Stimulated activated CD4-positive, alpha-beta T cell treated with anti-CD3 and anti-CD28 coated beads, TNF-alpha, amount 100 ng/mL, for 24 hours (primary cell): ENCODE measurements around the gene PHF21B.

Experiments used
- DNase-seq, 3 experiments: peaks; one replicate each; pipeline ENCODE4 v3.0.0-alpha.2; 2020; ENCODE audit warnings: low read depth in 3 of 3

The PHF21B gene

DNA sequence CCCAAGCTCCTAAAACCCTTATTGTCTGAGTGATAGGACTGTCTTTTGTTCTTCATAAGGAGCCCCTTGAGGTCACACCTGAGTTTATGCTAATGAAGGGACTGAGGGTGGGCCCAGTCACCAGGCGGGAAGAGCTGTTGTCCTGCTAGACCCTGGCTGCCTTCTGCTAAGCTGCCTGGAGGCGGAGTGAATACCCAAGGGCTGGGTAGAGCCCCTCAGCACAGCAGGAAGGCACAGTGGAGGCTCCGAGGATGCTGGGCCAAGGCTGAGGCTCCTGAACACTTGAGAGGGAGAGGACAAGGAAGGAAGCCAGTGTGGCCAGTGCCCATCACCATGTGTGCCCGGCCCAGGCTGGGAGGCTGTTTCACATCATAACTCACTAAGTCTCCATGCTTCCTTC is 4.8 kb upstream of the PHF21B start:
- no peak for DNase-seq

DNA sequence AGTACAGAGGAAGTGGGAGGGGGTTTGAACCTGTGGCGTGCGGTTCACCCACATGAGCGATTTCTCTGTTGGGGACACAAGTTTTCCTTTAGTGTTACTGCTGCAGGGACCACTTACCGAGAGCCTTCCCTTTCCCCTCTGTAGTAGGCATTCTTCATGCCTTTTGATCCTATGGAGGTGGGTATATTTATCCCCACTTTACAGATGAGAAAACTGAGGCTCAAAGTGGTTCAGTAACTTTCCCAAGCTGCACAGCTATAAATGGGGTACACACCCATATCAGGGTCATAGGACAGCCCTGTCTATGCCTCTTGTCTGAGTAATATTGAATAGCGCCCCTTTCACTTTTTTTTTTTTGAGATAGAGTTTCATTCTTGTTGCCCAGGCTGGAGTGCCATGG is 3.3 kb upstream of the PHF21B start:
- no peak for DNase-seq

DNA sequence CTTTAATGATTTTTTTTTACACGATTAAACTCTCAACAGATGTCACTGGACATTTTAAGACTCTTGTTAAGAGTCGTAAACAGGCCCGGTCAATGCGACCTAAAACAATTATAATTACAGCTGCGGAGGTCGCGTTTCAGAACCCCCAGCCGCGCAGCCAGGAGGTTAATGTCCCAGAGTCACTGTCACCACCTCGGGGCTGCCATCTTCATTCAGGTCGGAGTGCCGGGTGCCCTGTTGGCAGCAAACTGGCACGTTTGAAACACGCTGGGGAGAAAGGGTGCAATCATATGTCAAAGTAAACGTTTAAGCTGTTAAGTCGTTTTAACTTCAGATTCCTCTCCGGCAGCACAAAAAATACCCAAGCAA is 711 bp upstream of the PHF21B start:
- no peak for DNase-seq

DNA sequence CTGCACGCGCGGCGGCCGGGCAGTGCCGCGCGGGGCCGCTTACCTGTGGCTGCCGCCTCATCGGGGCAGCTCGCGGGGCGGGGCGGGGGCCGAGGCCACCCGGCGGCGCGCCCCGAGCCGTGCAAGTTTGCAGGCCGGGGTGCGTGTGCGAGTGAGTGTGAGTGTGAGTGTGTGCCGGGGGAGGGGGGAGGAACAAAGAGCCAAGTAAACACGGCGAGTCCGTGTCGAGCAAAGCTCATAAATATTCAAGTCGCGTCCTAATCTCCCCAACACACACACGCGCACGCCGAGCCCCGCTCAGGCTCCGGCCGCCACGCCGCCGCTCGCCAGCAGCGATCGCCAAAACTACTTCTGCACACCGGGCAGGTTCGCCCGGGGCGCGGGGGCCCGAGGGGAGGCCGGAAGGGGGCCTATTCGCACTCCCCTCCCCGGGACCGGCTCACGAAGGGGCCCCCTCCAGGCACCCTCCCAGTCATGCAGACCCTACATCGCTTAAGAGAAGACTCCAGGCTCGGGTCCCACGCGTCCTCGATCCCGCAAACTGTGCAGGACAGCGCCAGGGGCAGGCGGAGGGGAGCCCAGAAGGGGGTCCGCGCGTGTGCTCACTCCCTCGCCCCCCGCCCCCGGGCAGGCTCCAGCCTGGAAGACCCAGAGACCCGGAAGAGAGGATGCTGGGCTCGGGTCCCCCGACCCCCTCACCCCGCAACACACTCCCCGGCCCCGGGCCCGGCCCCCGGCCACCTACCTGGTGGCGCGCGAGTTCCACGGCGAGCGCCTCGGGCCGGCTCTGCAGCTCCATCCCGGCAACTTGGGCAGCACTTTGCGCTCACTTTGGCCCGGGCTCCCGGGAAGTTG is 827 bp downstream of the PHF21B start:
- no peak for DNase-seq

DNA sequence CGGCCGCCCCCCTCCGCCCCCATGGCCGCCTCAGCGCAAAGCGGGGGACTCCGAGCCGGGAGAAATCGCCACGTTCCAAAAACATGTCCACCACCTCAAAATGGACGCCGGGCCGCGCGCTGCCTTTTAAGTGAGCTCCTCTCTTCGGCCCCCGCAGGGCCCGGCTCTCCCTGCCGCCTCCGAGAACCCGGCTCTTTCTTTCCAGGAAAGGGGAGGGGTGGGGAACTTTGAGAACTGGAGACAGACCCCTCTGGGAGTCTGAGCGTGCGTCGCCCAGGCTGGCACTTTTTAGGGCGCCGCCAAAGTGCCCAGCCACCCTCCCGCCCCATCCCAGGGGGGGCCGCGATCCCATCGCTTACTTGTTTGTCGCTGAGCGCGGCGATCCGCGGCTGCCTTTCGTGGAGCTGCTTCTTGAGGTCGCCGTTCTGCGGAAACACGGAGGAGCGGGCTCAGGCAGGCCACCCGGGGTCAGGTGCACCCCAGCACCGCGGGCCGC is 1.6 kb downstream of the PHF21B start:
- no peak for DNase-seq

DNA sequence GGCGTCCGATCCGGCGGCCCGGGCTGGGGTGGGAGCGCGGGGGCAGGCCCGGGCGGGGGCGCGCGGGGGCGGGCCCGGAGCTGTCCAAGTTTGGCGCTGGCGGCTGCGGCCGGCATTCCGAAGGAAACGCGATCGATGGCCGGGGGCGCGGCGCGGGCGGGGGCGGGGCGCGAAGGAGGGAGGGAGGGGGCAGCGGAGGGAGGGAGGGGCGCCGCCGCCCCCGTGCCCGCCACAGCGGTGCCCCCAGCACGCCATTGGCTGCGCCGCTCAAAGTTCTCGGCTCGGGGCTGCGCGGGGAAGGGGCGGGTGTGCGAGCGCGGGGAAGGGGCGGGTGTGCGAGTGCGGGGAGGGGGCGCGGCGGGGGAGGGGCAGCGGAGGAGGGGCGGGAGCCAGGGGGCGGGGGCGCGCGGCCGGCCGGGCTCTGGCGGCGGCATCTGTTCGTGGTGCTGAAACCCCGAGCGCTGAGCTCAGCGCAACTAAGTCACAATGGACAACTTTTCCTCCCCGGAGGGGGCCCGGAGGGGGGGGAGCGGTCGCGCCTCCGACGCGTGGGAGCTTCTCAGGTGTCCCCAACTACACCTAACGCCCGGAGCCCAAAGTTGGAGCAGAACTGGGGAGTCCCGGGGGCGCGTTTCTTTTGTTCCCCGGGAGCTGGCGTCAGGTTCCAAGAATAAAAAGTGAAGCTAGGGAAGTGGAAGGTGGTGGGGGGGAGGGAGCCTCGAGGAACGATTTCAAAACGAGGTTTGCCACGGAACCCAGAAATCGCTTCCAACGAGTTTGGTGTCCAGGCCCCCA is 2.2 kb downstream of the PHF21B start:
- DNase-seq, result no peak

DNA sequence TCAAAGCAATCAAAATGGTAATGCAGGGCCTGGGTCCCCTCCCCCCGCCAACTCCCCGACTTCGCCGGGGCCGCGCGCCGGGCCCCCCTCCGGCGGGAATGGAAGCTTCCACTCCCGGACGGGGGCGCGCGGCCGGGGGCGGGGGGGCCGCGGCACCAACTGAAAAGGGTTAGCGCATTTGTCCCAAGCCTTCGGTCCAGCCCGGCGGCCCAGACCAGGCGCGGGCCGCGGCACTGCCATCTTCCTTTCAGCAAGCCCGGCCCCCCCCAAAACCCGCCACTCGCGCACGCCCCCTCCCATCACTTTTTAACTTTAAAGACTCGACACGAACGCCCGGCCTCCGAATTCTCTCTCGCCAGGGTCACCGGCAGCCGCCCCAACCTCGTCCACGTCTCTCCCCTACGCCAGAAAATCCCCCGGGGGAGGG is 2.8 kb downstream of the PHF21B start:
- DNase-seq, result no peak

DNA sequence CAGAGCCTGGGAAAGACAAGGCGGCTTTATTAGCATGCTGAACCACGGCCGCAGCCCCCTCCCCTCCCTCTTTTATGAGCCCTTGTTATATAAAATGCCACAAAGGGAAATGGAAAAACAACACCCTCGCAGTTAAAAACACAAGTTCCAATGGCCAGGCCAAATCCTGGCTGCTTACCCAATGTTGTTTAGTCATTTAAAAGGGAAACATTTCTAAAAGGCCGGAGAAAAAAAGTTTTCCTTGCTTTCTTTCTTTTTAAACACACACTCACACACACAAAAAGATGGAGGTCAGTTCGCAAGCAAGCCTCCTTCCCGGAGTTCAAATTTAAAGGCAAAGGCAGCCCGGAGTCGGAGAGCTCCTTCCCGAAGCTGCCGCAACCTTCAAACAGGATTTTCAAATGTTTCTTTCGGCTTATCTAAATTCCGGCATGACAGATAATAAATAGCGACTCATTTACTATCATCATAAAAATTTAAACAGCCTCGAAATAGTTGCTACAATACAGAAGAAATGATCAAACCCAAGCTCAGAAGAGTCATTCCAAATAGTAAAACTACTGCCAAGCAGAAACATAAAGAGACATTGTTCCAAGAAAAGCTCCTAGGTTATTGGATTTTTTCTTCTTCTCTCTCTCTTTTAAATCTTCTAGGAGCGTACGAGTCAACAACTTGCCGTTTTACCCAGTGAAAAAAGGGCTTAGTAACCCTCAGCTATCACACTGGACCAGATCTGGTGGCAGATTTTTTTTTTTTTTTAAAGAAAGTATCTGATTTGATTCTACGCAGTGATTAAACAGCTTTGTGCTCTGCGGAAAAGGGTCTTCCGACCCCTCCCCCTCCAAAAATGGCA is 3.5 kb downstream of the PHF21B start:
- no peak for DNase-seq

DNA sequence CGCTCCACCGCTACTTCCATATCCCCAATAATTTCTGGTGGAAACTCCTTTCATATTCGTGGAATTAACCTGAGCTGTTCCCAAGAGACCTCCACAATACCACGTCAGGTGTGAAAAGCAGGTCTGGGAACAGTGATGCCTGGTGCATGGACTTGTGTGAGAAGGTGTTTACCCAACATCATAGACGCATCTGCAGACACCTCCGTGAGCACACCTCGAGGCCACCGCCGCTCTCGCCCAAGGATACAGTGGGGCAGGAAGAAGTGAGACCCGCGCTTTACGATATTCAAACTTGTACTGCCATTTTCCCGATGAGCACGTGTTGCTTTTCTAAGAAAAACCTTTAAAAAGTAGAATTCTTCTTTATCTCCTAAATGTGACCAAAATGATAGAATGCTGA is 8.2 kb downstream of the PHF21B start:
- no peak for DNase-seq

DNA sequence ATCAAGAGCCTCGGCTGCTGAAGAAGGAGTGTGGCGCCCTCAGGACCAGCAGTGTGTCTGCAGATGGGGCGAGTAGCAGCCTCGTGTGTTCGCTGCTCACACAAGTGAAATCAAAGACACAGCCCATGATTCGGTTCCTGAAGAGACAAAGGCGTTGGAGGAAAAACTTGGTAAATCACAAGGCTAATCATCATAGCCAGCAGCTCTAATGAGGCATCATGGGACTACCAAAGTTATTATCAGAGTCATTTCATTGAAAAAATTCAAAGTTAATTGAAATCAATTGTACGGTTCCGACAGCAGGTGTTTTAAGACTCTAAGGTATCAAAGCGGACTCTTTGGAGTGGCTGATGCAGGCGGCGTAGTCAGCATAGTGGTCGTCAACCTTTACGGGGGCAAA is 9.5 kb downstream of the PHF21B start:
- no peak for DNase-seq

DNA sequence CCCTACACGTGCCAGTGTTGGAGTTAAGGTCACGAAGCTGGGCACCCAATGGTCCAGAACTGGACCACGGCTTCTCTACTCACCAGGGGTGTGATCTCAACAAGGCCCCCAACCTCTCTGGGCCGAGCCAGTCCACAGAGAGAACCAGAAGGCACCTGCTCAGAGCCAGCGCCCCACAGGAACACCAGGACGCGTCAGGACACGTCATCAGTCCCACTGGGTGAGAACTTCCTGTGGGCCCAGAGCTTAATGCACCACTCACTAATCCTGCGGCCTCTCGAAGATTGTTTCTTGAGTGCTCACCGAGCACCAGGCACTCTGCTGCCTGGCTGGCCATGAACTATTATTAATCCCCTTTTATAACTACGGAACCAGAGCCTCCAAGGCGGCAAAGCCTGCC is 10.1 kb downstream of the PHF21B start:
- no peak for DNase-seq

DNA sequence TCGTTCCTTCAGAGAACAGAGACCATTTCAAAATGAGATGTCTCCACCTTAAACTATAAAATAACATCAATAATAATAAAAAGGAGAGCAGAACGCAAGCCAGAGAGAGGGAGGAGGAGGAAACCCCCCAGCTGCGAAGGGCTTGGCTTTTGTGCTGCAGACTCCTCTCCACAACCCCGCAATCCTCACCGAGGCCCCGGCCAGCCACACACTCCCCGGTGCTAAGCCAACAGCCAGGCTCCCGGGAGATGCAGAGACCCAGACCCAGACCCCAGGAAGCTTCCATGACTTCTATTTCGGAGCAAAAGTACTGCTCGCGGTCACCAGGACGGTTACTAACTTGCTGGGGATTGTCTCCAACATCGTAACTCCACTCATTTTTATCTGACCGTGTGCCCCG is 10.6 kb downstream of the PHF21B start:
- no peak for DNase-seq

DNA sequence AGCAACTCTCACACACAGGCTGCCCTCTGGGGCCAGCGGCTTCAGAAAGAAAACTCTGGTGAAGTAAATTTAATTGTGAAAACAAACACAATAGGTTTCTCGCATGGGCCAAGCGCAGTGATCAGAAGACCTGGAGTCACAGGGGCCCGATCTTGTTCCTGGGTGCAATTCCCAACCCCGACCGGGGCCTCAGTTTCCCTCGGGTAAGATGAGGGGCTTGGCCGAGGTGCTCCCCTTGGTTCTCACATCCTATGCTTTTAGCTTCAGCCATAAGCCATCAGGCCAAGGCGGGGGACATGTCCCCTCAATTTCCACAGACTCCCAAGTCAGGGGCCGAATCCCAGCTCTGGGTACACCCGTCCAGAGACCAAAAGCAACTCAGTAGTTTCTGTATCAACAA is 11.5 kb downstream of the PHF21B start:
- DNase-seq, result no peak

DNA sequence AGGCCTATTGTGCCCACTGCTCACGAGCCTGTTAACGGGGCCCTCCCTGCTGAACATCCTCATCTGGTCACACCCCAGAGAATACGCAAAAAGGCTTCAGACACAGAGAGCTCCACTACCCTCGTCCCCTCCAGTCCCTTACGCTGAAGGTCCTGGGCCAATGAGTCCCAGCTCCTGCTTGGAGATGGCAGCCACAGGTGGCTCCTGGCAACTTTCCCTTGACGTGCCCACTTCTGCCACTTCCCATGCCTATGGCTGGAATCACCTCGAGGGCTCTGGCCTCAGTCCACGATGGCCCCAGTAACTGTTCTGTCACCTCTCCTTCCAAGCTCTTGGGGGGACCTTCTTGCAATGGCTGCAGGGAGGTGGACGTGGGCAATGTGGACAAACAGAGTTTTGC is 12.7 kb downstream of the PHF21B start:
- DNase-seq, result no peak

DNA sequence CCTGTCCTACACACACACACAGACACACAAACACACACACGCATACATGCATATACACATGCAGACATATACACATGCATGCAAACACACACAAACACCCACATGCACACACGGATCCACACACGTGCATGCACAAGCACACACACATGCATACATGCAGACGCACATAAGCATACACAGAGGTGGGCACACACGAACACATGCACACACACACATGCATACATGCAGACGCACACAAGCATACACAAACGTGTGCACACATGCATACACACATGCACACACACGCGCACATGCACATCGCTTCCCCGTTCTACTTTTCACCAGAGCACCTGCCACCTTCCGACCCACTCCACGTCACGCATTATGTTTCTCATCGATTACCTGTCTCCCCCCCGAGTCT is 13.2 kb downstream of the PHF21B start:
- no peak for DNase-seq

DNA sequence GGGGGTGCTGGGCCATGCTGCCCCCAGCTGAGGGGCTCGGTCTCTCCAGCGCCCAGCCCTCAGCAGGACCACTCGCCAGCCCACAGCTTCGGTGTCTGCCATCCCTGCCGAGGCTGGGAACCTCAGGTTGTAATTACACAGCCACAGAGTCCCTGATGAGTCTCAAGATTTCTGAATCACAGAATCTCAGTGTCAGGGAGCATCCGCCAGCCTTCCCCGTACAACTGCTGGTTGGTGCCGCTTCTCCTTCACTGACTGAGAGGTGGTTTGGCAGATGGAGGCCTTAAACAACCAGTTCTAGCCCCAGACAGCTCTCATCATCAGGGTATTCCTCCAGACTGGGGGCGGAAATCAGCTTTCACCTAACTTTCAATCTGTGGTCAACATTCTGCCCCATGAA is 13.7 kb downstream of the PHF21B start:
- DNase-seq, result no peak

DNA sequence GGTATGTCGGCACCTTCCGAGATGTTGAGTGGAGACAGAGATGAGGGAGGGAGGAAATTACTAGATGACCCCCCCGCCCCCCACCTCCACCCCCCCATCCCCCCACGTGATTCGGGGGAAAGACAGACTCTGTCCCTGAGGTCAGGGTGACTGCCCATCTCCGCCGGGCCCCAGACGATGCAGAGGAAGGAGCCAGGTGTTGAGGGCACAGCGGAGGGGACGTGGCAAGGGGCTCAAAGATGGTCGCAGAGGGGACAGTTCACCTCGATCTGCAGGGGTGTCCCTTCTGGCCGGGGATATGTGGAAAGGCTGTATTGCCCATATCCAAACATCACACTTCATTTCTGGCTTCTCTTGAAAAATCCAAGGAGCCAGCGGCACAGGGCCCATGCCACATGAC is 14.1 kb downstream of the PHF21B start:
- no peak for DNase-seq

DNA sequence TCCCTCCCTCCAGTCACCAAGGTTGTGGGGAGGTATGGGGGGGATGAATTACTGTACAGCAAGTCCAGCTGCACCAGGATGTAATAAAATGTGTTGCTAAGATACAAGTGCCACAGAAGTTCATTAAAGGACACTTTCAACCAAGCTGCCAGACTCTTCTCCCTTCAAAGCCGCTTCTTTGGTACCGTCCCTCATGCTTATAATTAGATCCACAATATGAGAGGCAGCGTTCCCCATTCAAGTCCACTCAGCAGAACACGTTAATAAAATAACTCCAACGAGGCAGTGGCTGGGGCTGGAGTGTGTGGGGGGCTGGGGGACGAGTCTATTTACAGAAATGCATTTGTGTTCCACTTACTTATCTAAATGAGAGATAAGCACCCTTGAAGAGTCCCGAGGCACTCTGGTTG is 14.7 kb downstream of the PHF21B start:
- DNase-seq, result no peak

DNA sequence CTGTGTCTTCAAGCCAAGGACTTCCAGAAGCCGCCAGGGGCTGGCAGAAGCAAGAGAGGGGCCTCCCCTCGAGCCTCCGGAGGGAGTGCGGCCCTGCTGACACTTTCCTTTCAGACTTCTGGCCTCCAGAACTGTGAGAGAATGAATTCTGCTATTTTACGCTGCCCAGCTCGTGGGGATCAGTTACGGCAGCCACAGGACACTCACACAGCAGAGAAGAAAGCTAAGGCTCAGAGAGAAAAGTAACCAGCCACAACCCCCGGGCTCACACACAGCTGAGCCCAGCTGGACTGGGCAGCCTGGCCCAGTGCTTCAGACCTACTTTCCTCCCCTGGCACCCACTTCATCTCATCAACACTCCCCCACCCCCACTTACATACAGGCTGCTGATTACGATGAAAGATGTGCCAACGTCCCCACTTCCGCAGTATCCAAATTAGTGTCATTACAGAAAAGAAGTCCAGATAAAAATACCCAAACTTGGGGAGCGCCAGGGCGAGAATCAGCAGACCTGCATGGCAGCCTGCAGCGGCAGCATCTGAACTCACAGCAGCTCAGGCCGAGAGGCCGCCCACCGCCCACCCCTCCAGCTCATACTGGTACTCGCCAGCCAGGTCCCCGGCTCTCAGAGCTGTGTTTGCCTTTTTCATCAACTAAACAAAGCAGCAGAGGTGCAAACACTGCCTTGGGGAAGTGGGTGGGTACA is 15.3 kb downstream of the PHF21B start:
- DNase-seq, result no peak

DNA sequence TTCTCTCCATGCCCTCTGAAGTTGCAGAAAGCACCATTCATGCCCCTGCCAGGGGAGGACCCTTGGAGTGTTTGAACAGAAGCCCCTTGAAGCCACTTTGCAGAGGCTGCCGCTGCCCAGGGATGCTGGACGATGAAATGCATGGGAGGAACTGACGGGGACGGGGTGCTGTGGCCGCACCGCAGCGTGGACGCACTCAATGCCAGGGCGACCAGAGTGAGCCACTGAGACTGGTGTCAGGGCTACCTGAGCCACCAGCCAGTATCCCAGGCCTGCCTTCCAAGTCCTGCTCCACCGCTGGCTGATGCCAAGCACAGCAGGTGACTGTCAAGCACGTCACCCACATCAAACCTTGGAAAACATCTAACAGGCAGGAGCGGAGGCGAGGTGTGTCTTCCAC is 17.6 kb downstream of the PHF21B start:
- no peak for DNase-seq

DNA sequence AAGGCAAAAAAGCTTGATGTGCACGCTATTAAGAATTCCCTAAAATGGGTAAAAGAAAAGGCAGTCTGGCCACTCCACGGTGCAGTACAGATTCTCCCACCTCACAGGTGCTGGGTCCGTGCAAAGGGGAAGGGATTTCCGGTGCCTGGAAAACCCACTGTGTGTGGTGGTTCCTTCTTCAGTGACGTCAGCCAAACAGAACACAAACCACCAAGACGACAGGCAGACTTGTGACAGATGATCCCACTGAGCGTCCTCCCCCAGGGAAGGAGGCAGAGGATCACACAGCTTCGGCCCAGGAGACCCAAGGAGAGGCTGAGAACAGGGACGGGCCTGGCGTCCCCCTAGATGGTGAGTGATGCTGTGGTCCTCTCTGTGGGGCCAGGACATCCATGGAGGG is 18.6 kb downstream of the PHF21B start:
- no peak for DNase-seq

DNA sequence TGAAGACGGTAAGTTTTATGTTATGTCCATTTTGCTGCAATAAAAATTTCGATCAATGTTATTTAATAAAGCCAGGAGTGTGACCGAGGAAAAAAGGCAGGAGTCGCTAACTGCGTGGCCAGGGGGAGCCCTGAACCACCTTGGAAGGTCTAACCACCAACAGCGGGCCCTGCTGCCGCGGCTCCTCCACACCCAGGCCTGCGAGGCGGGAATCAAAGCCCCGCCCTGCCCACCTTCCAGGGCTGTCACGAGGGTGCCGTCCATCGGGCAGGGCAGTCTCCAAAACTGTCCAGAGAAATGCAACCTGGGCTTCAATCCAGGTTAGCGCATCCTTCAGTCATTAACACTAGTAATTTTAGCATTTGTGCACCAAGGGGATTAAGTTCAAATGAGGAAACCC is 19.0 kb downstream of the PHF21B start:
- DNase-seq, result no peak
